ENCODE measurements around the gene EXD1.
"Not testable (repeated sequence)": the region's sequence is repeated elsewhere in the genome, so short reads cannot be mapped to it uniquely, and the experiment has no call there.

The EXD1 gene, protein sequence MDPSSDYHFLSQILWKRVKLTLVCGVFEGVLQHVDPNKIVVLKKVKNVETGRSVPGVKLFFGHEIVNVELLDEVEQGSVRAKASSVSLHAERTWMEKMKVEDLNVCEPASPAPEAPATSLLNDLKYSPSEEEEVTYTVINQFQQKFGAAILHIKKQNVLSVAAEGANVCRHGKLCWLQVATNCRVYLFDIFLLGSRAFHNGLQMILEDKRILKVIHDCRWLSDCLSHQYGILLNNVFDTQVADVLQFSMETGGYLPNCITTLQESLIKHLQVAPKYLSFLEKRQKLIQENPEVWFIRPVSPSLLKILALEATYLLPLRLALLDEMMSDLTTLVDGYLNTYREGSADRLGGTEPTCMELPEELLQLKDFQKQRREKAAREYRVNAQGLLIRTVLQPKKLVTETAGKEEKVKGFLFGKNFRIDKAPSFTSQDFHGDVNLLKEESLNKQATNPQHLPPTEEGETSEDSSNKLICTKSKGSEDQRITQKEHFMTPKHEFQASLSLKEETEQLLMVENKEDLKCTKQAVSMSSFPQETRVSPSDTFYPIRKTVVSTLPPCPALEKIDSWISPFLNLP

DNA sequence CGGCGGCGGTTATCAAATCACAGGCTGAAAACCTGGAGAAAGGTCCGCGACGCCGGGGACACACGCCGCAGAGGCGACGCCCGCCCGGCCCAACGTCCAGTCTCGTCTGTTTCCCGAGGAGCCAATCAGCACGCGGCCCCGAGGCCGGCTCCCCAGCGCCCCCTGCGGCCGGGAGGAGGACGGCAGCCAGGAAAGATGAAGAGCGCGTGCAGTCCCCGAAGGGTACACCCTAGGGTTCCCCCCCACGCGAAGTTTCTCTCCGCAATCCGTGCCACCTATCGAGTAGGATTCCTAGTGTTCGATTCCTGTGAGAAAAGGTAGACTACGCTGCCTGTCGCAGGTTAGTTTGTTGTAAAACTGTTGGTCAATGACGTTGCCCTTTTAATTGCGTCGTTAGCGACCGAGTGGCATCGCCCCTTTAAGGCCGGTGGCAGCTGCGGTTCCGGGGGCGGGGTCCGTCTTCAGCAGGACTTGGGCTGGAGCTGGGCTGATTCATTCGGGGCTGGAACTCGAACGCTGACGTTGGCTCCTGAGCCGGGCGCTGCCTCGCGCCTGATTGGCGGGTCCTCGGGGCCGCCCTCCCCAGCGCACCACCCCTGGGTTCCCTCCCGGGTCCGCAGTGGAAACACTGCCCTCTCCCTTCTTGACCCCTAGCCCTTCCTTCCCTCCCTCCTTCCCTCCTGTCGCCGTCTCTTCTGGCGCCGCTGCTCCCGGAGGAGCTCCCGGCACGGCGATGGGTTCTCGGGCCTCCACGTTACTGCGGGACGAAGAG lies at the start of gene EXD1, which contains the start of gene CHP1:
EXD1 (minus strand) TSS at position 108 of the 772 bp plus-strand sequence. CDS start 4,182 bp downstream, outside the sequence.
CHP1 (plus strand) TSS at position 619 of the 772 bp plus-strand sequence; CDS start at position 734, 115 bp downstream.
- peak; percentile 92 for DNase-seq

DNA sequence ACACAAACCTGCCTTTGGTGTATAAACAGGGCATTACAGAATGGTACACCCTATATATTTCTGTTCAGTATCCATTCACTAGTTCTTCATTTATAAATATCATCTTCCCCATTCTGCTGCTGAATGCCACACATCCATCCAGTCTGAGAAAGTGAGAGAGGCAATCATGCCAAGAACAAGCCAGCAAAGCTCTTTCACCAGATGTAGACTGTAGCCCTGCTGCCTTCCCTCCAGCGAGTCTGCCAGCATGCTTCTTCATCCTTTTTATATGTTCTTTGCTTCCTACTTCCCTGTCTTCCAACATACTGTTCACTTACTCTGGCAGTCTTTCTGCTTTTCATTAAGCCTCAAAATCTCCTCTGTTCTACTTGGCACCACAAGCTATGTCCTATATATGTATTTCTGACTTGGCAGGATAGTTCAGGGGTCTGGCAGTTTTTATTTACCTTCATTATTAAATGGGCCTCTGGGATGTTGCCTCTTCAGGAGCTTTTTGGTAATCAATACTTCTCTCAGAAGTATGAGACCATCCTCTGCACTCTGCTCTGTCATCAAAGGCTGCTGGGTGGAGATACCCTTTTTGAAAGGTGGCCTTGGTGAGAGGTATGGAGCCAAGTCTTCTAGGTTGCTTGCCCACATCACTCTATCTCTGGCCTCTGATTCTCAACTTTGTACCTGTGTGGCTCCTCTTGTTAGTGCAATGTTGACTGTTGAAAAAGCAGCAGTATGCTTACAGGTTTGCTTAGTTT lies 49.2 kb upstream of the EXD1 start:
- no peak for DNase-seq

DNA sequence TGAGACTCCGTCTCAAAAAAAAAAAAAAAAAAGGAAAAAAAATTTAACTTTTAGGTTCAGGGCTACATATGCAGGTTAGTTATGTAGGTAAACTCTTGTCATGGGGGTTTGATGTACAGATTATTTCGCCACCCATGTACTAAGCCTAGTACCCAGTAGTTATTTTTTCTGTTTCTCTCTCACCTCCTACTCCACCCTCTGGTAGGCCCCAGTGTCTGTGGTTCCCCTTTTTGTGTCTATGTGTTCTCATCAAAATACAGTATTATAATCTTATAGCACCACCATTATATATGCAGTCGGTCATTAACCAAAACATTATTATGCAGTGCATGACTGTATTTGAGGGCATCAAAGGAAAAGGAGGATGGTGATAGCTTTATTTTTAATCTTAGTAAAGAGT lies 47.8 kb upstream of the EXD1 start:
- no peak for DNase-seq

DNA sequence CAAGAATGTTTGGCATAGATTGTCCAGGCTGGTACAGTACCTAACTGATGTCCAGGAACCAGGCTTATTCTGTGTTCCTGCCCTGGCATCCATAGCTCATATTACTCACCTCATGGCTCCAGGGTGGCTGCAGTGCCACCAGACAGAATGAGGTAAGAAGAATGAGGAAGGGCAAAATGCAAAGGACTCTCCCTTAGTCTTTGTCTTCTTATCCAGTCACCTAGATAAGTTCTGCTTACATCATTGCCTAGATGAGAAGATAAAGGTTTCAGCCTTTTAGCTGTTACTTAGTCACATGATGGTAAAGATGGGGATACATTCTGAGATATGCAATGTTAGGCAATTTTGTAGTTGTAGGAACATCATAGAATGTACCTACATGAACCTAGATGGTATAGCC lies 46.3 kb upstream of the EXD1 start:
- no peak for DNase-seq

DNA sequence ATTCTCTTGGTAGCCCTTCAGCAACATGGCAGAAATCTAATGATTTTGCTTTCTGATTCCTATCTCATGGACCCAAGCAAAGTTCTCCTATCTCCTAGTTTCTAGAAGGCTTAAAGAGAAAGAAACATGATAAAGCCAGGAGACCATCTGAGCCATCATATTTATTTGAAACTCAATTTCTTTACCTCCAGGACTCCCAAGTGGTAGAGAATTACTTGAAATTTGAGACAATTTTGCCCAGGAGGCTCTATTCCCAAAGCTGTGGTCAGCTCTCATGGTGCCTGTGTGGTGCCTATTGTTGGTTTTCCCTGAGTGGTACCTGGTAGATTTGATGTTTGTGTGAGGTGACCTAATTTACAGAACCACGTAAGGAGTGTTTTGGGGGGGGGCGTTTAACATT lies 39.3 kb upstream of the EXD1 start:
- DNase-seq: no peak

DNA sequence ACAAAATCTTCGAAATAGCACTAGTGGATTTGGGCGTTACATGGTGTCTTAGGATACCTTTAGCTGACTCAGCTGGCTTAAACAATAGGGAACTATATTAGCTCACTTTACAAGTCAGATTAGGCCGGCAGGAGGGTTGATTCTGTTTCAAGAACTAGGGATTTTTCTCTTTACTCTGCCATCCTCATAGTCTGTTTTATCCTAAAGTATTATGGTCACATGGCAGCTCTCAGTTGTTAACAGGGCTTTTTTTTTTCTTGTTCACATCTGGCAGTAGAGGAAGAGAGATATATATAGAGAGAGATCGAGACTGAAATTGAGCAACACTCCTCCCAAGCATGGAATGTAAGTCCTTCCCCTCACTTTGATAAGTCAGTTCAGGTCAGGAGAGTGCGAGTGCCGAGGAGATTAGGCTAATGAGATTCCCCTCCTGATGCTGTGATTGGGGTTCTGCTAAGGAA lies 33.4 kb upstream of the EXD1 start:
- DNase-seq: no peak

DNA sequence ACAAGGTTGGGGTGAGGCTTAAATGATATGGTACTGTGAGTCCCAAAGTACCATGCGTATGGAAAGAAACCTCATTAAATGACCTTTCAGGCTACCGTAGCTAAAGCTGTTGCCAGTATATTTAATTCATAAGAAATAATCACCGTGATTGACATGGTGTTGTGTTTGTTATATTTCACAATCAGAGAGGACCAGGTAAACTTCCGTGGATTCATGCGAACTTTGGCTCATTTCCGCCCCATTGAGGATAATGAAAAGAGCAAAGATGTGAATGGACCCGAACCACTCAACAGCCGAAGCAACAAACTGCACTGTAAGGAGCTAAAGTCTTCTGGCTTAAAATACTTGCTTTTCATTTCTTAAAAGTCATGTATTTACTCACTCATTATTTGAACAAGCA lies 32.0 kb upstream of the EXD1 start:
- no peak for DNase-seq

DNA sequence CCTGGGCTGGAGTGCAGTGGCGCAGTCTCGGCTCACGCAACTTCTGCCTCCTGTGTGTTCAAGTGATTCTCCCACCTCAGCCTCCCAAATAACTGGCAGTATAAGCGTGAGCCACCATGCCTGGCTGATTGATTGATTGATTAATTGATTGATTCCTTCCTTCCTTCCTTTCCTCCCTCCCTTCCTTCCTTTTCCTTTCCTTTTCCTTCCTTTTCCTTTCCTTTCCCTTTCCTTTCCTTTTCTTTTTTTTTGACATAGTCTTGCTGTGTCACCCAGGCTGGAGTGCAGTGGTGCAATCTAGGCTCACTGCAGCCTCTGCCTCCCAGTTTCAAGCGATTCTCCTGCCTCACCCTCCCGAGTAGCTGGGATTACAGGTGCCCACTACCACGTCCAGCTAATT lies 30.4 kb upstream of the EXD1 start:
- DNase-seq: not testable (repeated sequence)

DNA sequence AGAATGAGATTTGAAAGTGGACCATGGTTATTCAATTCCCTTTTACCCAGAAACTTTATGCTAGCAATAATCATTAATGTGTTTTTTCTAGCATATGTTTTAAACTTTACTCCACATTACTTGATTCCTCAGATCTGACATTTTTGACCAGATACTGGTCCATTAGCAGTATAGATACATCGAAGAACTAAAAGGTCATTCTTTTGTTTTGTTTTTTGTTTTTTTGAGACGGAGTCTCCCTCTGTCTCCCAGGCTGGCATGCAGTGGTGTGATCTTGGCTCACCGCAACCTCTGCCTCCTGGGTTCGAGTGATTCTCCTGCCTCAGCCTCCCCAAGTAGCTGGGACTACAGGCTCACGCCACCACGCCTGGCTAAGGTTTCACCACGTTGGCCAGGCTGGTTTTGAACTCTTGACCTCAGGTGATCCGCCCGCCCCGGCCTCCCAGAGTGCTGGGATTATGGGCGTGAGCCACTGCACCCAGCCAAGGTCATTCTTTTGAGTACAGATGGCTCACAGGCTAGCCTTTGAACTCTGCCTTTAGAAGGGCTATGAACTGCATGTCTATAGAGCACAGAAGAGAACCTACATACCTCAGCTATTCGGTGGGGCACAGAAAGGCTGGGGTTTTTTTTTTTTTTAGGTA lies 29.1 kb upstream of the EXD1 start:
- no peak for DNase-seq

DNA sequence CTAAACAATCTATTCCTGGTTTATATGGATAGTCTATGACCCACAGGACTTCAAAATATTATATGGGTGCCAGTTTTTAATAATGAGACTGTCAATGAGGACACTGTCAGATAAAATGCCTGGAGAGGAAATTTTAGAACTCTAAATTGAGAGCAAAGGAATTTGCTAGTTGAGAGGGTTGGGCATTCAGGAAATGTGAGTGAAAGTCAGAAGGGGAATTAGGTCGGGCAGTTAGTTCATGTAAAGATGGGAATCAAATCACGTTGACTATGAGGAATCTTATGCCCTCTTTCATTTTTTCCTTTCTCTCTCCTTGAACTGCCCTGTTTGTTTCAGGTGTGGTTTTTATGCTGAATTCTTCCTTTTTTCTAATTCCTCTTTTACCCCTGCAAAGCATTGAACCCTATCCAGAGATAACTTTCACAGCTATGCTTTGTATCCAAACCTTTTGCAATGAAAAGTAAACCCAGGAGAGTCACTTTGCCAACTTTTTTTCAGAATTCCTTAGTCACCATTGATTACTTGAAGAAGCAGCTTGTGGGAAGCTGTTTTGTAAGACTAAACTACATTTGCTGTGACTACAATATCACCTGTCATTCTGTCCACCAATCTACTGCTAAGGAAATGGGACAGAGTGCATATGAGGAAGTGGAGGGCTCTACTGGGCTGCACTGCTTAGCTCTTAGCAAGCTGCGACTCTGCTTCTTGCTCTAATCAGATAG lies 28.4 kb upstream of the EXD1 start:
- no peak for DNase-seq

DNA sequence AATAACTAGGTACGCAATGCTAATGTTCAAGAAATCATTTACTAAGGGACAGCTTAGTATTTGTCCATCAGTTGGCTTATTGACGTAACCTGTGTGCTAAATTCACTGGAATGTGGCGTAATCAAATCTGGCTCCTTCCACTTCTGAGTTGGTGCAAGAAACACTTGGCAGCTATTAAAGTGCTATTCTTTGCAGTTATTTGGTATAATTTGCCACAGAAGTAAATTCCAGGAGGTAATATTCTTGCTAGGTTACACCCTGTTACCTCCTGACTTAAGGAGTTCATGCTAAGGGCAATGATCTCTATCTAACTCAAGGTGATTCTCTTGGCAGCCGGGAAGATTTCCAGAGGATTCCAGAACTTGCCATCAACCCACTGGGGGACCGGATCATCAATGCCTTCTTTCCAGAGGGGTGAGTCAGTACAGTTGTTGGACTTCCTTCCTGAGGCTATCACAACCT lies 26.1 kb upstream of the EXD1 start:
- DNase-seq: no peak

DNA sequence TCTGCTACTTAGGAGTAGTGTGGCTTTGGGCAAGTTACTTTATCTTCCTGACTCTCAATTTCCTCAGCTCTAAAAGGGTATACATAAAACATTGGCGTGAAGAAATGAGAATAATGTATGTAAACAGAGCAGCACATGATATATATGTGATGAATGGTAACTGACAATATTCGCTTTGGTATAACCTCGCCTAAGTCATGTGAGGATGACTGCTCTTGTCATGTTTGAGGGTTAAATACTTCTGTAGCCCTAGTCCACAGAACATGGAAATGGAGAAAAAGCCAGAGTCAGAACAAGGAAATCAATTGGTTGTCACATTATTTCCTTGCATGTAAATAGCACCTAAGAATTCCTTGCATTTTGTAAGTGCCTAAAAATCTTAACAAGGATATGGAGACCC lies 25.5 kb upstream of the EXD1 start:
- no peak for DNase-seq

DNA sequence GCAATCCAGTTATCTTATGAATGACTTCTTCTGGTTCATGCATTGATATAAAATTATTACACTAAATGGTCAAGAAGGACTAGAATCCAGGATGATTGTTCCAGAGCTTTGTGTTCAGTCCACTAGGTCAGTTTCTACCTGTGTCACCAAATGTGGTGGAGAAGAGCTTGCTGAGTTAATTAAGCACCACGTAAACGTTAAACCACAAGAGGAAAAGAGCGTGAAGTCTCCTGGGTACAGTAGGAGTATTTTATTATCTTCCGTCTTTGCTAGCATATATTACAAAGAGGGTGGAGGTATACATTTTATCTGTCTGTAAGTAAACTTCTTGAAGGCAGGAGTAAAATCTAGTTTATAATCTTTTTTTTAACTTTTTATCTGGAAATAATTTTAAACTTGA lies 24.0 kb upstream of the EXD1 start:
- no peak for DNase-seq

DNA sequence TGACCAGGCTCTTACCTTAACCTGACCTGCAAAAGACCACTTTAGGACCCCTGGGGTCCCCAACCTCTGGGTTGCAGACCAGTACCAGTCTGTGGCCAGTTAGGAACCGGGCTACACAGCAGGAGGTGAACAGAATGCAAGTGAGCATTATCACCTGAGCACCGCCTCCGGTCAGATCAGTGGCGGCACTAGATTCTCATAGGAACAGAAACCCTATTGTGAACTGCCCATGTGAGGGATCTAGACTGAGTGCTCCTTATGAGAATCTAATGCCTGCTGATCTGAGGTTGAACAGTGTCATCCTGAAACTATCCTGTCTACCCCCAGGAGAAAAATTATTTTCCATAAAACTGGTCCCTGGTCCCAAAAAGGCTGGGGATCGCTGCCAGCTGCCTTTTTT lies 20.9 kb upstream of the EXD1 start:
- DNase-seq: no peak

DNA sequence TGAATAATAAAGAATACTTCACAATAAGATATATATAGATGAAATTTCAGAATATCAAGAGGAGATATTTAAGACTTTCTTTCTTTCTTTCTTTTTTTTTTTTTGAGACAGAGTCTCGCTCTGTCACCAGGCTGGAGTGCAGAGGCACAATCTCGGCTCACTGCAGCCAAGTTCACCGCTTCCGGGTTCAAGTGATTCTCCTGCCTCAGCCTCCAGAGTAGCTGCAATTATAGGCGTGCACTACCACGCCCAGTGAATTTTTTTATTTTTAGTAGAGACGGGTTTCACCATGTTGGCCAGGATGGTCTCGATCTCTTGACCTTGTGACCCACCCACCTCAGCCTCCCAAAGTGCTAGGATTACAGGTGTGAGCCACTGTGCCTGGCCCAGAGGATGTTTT lies 20.2 kb upstream of the EXD1 start:
- DNase-seq: not testable (repeated sequence)

DNA sequence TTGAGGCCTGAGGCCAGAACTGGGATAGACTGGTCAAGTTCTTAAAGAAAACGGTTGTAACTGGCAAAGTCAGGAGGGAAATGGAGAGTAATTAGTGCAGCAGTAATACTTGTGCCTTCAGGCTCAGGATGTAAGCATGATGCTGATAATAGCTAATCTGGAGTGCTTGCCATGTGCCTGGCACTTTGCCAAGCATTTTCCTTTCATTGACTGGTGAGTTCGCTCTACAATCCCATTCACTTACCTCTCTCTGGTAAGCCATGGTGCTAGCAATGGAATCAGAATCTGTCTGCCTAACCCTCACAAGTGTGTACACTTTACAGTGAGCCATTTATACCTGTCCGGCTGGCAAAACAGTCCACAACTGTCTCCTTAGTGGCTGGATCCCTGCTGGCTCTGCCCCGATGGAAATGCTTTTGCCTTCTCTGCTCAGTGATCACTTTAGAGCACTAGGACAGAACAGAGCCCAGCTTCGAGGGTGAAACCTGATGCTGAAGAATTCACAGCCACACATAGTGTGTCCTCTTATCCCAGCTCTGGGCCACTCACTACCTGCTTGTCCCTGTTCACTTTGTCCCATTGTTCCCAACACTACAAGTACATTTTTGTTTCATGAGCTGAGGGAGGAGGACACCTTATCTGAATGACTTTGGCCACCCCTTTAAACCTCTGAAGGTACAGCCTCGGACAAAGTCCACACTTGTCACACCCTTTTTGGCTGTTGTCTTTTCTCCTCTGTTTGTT lies 10.8 kb upstream of the EXD1 start:
- DNase-seq: no peak

DNA sequence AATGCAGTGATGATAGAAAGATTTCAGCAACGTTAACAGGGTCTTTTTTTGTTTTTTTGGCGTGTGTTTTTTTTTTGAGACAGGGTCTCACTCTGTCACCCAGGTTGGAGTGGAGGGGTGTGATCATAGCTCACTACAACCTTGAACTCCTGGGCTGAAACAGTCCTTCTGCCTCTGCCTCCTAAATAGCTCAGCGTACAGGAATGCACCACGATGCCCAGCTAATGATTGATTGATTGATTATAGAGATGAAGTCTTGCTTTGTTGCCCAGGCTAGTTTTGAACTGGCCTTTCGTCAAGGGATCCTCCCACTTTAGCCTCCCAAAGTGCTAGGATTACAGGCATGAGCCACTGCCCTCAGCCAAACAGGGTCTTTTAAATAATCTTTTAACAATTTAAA lies 7.5 kb upstream of the EXD1 start:
- no peak for DNase-seq

DNA sequence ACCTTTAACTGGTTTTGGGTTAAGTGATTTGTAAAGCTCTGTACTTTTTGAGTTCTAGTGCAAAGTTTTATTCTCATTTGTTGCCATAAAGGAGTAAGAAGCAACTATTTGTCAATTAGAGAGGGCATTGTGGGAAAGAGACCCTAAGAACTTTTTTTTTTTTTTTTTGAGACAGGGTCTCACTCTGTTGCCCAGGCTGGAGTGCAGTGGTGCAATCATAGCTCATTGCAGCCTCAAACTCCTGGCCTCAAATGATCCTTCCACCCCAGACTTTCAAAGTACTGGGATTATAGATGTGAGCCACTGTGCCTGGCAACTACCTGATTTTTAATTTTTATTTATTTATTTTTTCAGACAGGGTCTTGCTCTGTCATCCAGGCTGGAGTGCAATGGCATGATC lies 5.4 kb upstream of the EXD1 start:
- DNase-seq: no peak

DNA sequence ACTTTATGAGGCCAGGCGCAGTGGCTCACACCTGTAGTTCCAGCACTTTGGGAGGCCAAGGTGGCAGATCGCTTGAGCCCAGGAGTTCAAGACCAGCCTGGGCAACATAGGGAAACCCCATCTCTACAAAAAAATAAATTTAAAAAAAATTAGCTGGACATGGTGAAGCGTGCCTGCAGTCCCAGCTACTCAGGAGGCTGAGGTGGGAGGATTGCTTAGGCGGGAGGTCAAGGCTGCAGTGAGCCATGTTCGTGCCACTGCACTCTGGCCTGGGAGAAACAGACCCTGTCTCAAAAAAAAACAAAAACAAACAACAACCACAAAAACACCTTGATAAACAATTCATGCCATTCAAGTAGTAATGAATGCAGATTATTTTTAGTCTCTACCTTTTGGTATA lies 4.7 kb upstream of the EXD1 start:
- DNase-seq: not testable (repeated sequence)

DNA sequence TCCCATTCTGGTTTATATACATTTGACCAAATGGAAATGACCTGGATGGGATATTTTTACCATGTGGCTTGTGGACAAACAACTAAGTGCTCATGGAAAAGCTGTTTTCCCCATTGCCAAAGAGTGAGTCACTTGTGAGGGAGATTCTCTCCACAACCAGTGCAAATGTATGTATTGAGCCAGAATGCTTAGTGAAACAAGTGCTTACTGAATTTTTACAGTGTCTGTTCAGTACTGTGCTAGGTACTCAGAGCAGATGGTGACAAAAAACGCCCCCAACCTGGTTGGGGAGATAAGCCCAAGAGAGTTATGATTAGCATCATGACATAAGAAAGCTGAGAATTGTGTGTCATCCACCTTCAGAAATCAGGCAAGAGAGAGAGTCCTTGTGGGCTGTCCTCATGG lies 2.8 kb upstream of the EXD1 start:
- no peak for DNase-seq

Data from SHP77 treated with DMSO at 0.1 percent for 48 hours (cell line).